Limb (tissue), 2 donors: ENCODE data around the gene IL18.
"Not testable (repeated sequence)": the region's sequence is repeated elsewhere in the genome, so short reads cannot be mapped to it uniquely, and the experiment has no call there.

Experiments
- DNase-seq, 2 donors: peaks; one replicate each; pipeline ENCODE4 v3.0.0-alpha.2; 2016; ENCODE audit errors: extremely low spot score in 2 of 2

IL18 gene

GRCh38 chr11:112163875-112164685 lies at the start of gene IL18:
Gene IL18 (minus strand): TSS chr11:112164094. CDS start chr11:112155053, 9,041 bp downstream.
- no peak for DNase-seq

- no peak for DNase-seq
Observed at GRCh38 chr11:112212710-112213109, 48.8 kb upstream of the IL18 start.

- DNase-seq: no peak
Observed at GRCh38 chr11:112212290-112212689, 48.4 kb upstream of the IL18 start.

- no peak for DNase-seq
Observed at GRCh38 chr11:112211536-112211935, 47.6 kb upstream of the IL18 start.

GRCh38 chr11:112210890-112211289 lies 47.0 kb upstream of the IL18 start:
- no peak for DNase-seq

- no peak for DNase-seq
Observed at GRCh38 chr11:112206071-112206470, 42.2 kb upstream of the IL18 start.

GRCh38 chr11:112200252-112200651 lies 36.4 kb upstream of the IL18 start:
- DNase-seq: no peak

- not testable (repeated sequence) for DNase-seq
Observed at GRCh38 chr11:112199101-112199500, 35.2 kb upstream of the IL18 start.

- no peak for DNase-seq
Observed at GRCh38 chr11:112196519-112197087, 32.7 kb upstream of the IL18 start.

- no peak for DNase-seq
Observed at GRCh38 chr11:112195951-112196351, 32.1 kb upstream of the IL18 start.

- not testable (repeated sequence) for DNase-seq
Observed at GRCh38 chr11:112195113-112195512, 31.2 kb upstream of the IL18 start.

GRCh38 chr11:112186304-112186703 lies 22.4 kb upstream of the IL18 start:
- no peak for DNase-seq

- no peak for DNase-seq
Observed at GRCh38 chr11:112185883-112186282, 22.0 kb upstream of the IL18 start.

GRCh38 chr11:112182867-112183266 lies 19.0 kb upstream of the IL18 start:
- no peak for DNase-seq

- DNase-seq: no peak
Observed at GRCh38 chr11:112179601-112180000, 15.7 kb upstream of the IL18 start.

- no peak for DNase-seq
Observed at GRCh38 chr11:112178936-112179335, 15.0 kb upstream of the IL18 start.

- no peak for DNase-seq
Observed at GRCh38 chr11:112178428-112178827, 14.5 kb upstream of the IL18 start.

- no peak for DNase-seq
Observed at GRCh38 chr11:112177589-112177988, 13.7 kb upstream of the IL18 start.

- no peak for DNase-seq
Observed at GRCh38 chr11:112176077-112176476, 12.2 kb upstream of the IL18 start.

GRCh38 chr11:112175599-112175952 lies 11.7 kb upstream of the IL18 start:
- DNase-seq: no peak

GRCh38 chr11:112174789-112175598 lies 11.1 kb upstream of the IL18 start, which contains the start of gene BCO2:
Gene BCO2 (plus strand): TSS chr11:112175512. CDS start chr11:112175602, 90 bp downstream.
- peak; percentile 88 to 89 for DNase-seq

GRCh38 chr11:112173152-112173551 lies 9.3 kb upstream of the IL18 start:
- DNase-seq: no peak
